MG63 (cell line): Measurements from ENCODE around the gene ESRRG. TPM values are rescaled to one million over a fixed set of nuclear protein-coding genes. Genes with fewer than 3 reads are reported as not detected.

Experiments used
- DNase-seq: peaks from one replicate; pipeline ENCODE4 v3.0.0-alpha.2; 2020
- H3K27me3 ChIP-seq: fragments of 250-450 bp; sonication (Bioruptor Pico); 2 replicates; pipeline ENCODE4 v1.5.1; 2020; ENCODE audit warnings: mild to moderate bottlenecking, moderate library complexity
- H3K36me3 ChIP-seq: fragments of 250-450 bp; sonication (Bioruptor Pico); 2 replicates; pipeline ENCODE4 v1.5.1; 2020; ENCODE audit warnings: mild to moderate bottlenecking, moderate library complexity
- H3K4me3 ChIP-seq: fragments of 250-450 bp; sonication (Bioruptor Pico); 2 replicates; pipeline ENCODE4 v1.5.1; 2020; ENCODE audit warnings: mild to moderate bottlenecking, moderate library complexity
- H3K9me3 ChIP-seq: fragments of 250-450 bp; sonication (Bioruptor Pico); 2 replicates; pipeline ENCODE4 v1.5.1; 2020; ENCODE audit warnings: mild to moderate bottlenecking, moderate library complexity
- total RNA-seq: library from RNA; depleted of rRNA; stranded (reverse); fragments of >200 nt; shearing (Covaris generic); gene quantifications from 2 replicates; pipeline ENCODE4 v1.2.3, GENCODE V29; 2014; ENCODE audit warnings: low replicate concordance

ESRRG gene
- total RNA-seq, 1 experiment from 2014 or later: 0.26 TPM

- peaks cover 5% of the 10 kb centered on the region; the same call in 1 of the 2 replicates for H3K9me3 ChIP-seq
- H3K27me3 ChIP-seq: no peaks in the 10 kb centered on the region
- no peak overlapping the region for H3K4me3 ChIP-seq
- H3K36me3 ChIP-seq: no peaks in the 10 kb centered on the region
- no peak for DNase-seq
Measured at GRCh38 chr1:216464489-216464888, 258.7 kb downstream of the ESRRG start.

GRCh38 chr1:216462066-216462775, 261.0 kb downstream of the ESRRG start:
- peaks cover 5% of the 10 kb centered on the region; the same call in 1 of the 2 replicates for H3K9me3 ChIP-seq
- no peak overlapping the region for H3K4me3 ChIP-seq
- no peaks in the 10 kb centered on the region for H3K27me3 ChIP-seq
- no peak for DNase-seq
- H3K36me3 ChIP-seq: no peaks in the 10 kb centered on the region

GRCh38 chr1:216461466-216461865, 261.8 kb downstream of the ESRRG start:
- no peaks in the 10 kb centered on the region for H3K27me3 ChIP-seq
- peaks cover 5% of the 10 kb centered on the region; the same call in 1 of the 2 replicates for H3K9me3 ChIP-seq
- no peaks in the 10 kb centered on the region for H3K36me3 ChIP-seq
- H3K4me3 ChIP-seq: no peak overlapping the region
- DNase-seq: peak; percentile 11

GRCh38 chr1:216459651-216460207, 263.5 kb downstream of the ESRRG start:
- DNase-seq: no peak
- H3K36me3 ChIP-seq: no peaks in the 10 kb centered on the region
- no peaks in the 10 kb centered on the region for H3K27me3 ChIP-seq
- no peak overlapping the region for H3K4me3 ChIP-seq
- peaks cover 5% of the 10 kb centered on the region; the same call in 1 of the 2 replicates for H3K9me3 ChIP-seq

GRCh38 chr1:216458812-216459211, 264.4 kb downstream of the ESRRG start:
- no peak for DNase-seq
- peaks cover 5% of the 10 kb centered on the region; the same call in 1 of the 2 replicates for H3K9me3 ChIP-seq
- no peak overlapping the region for H3K4me3 ChIP-seq
- H3K36me3 ChIP-seq: no peaks in the 10 kb centered on the region
- H3K27me3 ChIP-seq: no peaks in the 10 kb centered on the region

GRCh38 chr1:216457356-216457755, 265.9 kb downstream of the ESRRG start:
- Histone ChIP-seq H3K4me3 (no peak overlapping the region), H3K9me3 (no peaks in the 10 kb centered on the region), H3K27me3 (no peaks in the 10 kb centered on the region), H3K36me3 (no peaks in the 10 kb centered on the region)
- no peak for DNase-seq

- H3K4me3 ChIP-seq: no peak overlapping the region
- H3K27me3 ChIP-seq: no peaks in the 10 kb centered on the region
- no peaks in the 10 kb centered on the region for H3K9me3 ChIP-seq
- DNase-seq: peak; percentile 79
- H3K36me3 ChIP-seq: no peaks in the 10 kb centered on the region
Measured at GRCh38 chr1:216456682-216457081, 266.5 kb downstream of the ESRRG start.

GRCh38 chr1:216453777-216454176, 269.5 kb downstream of the ESRRG start:
- DNase-seq: no peak
- Histone ChIP-seq H3K27me3 (no peaks in the 10 kb centered on the region), H3K36me3 (no peaks in the 10 kb centered on the region), H3K4me3 (no peak overlapping the region), H3K9me3 (no peaks in the 10 kb centered on the region)
